GM18526 (cell line): Measurements from ENCODE around the gene GALNT6.

Experiments used
- POLR2A ChIP-seq: IDR thresholded peaks from 3 replicates; pipeline ENCODE4 v1.6.1; 2011; ENCODE audit not compliant: insufficient read length; ENCODE audit errors: extremely low read depth

The GALNT6 gene

DNA sequence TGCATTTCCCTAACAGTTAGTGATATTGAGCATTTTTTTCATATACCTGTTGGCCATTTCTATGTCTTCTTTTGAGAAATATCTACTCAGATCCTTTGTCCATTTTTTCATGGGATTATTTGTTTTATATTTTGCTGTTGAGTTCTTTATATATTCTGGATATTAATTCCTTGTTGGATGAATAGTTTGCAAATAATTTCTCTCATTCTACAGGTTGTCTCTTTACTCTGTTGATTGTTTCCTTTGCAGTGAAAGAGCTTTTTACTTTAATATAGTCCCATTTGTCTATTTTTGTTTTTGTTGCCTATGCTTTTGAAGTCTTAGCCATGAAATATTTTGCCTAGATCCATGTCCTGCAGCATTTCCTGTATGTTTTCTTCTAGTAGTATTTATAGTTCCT, 21.9 kb upstream of the GALNT6 start:
- TF ChIP-seq POLR2A = no peak

GRCh38 chr12:51409846-51410245, 18.6 kb upstream of the GALNT6 start:
- no peak for TF ChIP-seq POLR2A

DNA sequence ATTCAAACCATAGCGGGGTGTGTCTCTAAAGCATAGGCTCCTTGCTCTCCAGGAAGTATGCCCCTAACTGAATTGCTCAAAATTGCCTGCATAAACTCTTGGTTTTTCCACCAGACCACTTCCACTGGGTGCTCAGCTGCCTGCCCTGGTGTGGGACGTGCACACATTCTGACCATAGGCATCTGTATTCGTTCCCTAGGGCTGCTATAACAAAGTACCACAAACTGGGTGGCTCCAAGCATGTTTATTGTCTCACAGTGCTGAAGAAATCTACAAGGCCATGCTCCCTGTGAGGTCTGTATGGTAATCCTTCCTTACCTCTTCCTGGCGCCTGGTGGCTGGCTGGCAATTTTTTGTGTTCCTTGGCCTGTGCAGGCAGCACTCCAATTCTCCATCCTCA, 16.4 kb upstream of the GALNT6 start:
- TF ChIP-seq POLR2A = no peak

DNA sequence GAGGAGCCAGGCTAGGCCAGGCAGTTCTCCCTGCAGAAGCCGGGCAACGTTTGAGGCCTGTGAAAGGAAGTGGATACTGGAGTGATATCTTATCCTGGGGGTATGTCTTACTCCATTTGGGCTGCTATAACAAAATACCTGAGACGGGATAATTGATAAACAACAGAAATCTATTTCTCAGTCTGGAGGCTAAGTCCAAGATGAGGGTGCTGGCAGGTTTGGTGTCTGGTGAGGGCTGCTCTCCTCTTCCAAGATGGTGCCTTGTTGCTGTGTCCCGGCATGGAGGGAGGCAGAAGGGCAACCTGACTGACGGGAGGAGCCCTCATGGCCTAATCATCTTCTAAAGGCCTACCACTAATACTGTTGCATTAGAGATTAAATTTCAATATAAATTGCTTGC, 15.7 kb upstream of the GALNT6 start:
- no peak for TF ChIP-seq POLR2A

DNA sequence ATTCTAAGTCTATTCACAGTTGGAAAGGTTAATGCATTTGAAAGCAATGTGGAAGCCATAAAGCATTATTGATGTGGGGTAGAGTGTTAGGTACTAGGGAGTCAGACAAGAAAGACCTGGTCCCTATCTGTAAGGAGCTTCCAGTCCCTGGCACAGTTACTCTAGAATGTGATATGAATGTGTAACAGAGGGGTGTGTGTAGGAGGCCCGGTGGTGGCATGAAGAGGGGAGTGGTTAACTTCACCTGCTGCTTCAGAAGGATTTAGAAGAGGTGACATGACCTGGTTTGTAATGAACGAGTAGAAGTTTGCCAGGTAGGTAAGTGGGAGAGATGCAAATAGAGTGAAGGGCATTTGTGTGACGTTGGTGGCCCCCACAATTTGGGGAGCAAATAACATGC, 15.1 kb upstream of the GALNT6 start:
- TF ChIP-seq POLR2A = no peak

- TF ChIP-seq POLR2A = no peak
Measured at GRCh38 chr12:51405801-51406207, 14.6 kb upstream of the GALNT6 start.

DNA sequence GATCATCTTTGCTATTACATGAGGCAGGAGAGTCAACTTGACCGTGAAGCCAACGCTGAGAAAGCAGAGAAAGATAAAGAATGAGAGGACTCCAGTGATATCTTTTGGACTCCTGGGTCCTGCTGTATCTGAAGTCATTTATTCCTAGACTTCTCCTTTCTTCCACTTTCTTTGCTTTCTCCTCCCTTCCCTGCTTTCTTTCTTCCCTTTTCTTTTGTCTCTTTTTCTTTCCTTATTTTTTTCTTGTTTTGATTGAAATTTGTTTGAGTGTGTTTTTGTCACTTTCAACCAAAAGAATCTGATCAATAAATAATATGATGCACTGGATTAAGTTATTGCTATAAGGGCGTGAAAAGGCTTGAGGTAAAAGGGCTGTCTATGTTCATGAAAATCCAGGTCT, 13.4 kb upstream of the GALNT6 start:
- TF ChIP-seq POLR2A = no peak

- TF ChIP-seq POLR2A = no peak
Measured at GRCh38 chr12:51403681-51404136, 12.5 kb upstream of the GALNT6 start.

- TF ChIP-seq POLR2A = no peak
Measured at GRCh38 chr12:51403159-51403558, 12.0 kb upstream of the GALNT6 start.

- TF ChIP-seq POLR2A = no peak
Measured at GRCh38 chr12:51401900-51402299, 10.7 kb upstream of the GALNT6 start.

GRCh38 chr12:51401486-51401885, 10.3 kb upstream of the GALNT6 start:
- no peak for TF ChIP-seq POLR2A

DNA sequence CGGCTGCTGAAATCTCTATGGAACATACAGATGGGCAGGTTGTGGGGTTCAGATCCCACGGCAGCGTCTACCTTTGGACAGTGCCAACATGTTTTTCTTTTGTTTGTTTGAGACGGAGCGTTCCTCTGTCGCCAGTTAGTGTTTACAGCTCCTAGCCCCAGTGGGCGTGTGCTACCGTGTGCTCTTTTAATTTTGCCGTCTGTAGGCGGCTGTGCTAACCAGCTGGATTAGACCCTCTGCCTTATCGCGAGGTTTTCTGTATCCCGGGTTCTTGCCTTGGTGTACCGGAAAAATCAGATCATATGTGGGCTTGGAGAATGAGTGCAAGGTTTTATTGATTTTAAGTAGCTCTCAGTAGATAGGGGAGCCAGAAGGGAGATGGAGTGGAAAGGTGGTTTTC, 9.8 kb upstream of the GALNT6 start:
- no peak for TF ChIP-seq POLR2A

DNA sequence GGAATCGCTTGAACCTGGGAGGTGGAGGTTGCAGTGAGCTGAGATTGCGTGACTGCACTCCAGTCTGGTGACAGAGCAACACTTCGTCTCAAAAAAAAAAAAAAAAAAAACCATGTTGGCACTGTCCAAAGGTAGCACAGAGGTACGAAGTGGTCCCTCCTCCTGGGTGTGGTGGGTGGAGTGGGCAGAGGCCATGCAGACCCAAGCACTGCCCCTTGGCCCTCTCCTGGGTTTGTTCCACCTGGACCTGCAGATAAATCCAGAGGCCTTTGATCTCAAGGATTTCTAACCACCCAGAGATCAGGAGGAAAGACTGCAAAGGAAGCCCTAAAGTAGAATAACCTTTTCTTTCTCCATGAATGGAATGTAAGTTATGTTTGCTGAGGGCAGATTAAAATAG, 8.7 kb upstream of the GALNT6 start:
- TF ChIP-seq POLR2A = no peak

DNA sequence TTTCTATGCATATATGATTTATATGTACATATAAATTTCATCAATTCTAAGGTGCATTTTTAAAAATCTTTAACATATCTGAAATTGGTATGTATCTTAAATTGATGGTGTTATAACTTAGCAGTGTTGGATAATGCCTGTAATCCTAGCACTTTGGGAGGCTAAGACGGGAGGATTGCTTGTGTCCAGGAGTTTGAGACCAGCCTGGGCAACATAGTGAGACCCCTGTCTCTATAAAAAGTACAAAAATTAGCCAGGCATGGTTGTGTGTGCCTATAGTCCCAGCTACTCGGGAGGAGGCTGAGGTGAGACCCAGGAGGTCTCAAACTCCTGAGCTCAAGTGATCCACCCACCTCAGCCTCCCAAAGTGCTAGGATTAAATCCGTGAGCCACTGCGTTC, 6.5 kb upstream of the GALNT6 start:
- no peak for TF ChIP-seq POLR2A

- TF ChIP-seq POLR2A = no peak
Measured at GRCh38 chr12:51395283-51396230, 4.4 kb upstream of the GALNT6 start.

DNA sequence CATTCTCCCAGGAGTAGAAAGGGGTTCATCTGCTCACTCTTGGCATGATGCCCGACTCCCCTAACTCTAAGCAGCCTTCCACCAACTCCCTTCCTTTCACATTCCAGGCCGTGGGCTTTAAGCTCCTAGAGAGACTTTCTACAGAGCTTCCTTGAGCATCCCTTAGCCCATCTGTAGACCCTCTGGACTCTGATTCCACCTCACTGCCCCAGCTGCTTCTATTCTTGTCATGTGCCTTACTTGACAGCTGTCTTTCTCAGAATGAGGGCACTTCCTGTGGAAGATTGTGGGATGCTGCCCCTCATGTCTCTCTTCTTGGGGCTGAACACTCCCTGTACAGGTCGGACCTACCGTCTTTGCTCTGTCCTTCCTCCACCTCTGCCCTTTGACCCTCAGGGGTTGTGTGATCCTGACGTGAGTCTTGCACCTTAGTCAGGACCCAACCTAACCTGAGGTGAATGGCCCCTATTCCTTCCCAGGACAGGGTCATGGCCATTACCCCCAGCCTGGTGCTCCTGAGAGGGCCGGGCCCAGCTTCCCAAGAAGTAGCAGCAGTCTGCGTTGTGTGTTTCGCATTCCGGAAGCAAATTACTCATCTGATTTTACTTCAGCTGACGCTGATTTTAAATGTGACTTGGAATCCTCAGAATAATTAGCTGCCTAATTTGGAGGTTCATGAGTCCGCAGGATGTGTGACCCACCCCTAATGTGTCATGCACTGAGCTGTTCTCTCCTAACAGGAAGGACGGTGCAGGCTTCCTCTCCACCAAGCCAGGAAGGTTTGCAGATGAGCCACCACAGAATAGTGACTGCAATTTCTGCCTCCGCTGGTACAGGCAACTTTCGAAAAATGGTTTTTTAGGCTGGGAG, 2.7 kb upstream of the GALNT6 start:
- no peak for TF ChIP-seq POLR2A
